Astrocyte (in vitro differentiated cells and primary cell): ENCODE measurements around the gene TENM3. TPM values are rescaled to one million over a fixed set of nuclear protein-coding genes. Genes with fewer than 3 reads are reported as not detected.

Experiments used
- DNase-seq: peaks from one replicate; pipeline ENCODE4 v3.0.0-alpha.2; 2010; ENCODE audit warnings: low read depth
- FAIRE-seq: peaks from 2 replicates; lab custom pipeline; 2011; peaks lifted over from hg19 to GRCh38; lab: Jason Lieb, UNC
- H2AFZ ChIP-seq: 2 replicates; pipeline ENCODE4 v1.6.0; 2012; ENCODE audit warnings: low read depth, low read length, inconsistent platforms
- H3K27ac ChIP-seq: 2 replicates; pipeline ENCODE4 v1.5.1; 2011; ENCODE audit warnings: low read depth, low read length, inconsistent platforms
- H3K27me3 ChIP-seq: 2 replicates; pipeline ENCODE4 v1.6.0; 2011; ENCODE audit warnings: low read length, inconsistent platforms; ENCODE audit not compliant: insufficient read depth
- H3K36me3 ChIP-seq: 2 replicates; pipeline ENCODE4 v1.5.1; 2011; ENCODE audit warnings: low read length, inconsistent platforms; ENCODE audit not compliant: insufficient read depth
- H3K4me1 ChIP-seq: 2 replicates; pipeline ENCODE4 v1.5.1; 2011; ENCODE audit warnings: low read length, inconsistent platforms; ENCODE audit not compliant: insufficient read depth
- H3K4me2 ChIP-seq: 2 replicates; pipeline ENCODE4 v1.6.0; 2012; ENCODE audit warnings: low read length, inconsistent platforms
- H3K4me3 ChIP-seq: 2 replicates; pipeline ENCODE4 v1.5.1; 2011; ENCODE audit warnings: low read depth, mild to moderate bottlenecking, low read length, inconsistent platforms; ENCODE audit not compliant: insufficient read depth
- H3K79me2 ChIP-seq: 2 replicates; pipeline ENCODE4 v1.6.0; 2012; ENCODE audit warnings: mild to moderate bottlenecking, low read length, inconsistent platforms; ENCODE audit not compliant: insufficient read depth
- H3K9ac ChIP-seq: 2 replicates; pipeline ENCODE4 v1.6.0; 2012; ENCODE audit warnings: mild to moderate bottlenecking, low read length, inconsistent platforms
- H3K9me3 ChIP-seq: 2 replicates; pipeline ENCODE4 v1.5.1; 2012; ENCODE audit warnings: low read depth, mild to moderate bottlenecking, low read length, inconsistent platforms; ENCODE audit not compliant: insufficient read depth
- H4K20me1 ChIP-seq: 2 replicates; pipeline ENCODE4 v1.6.0; 2012; ENCODE audit warnings: low read length, inconsistent platforms; ENCODE audit not compliant: insufficient read depth
- H3K27ac Mint-ChIP-seq: one replicate; pipeline ENCODE4 v1.8.0; 2021; ENCODE audit warnings: mild to moderate bottlenecking, mixed read lengths; ENCODE audit not compliant: unreplicated experiment
- H3K27me3 Mint-ChIP-seq: one replicate; pipeline ENCODE4 v1.8.0; 2021; ENCODE audit warnings: low read depth, mixed read lengths; ENCODE audit not compliant: unreplicated experiment
- H3K36me3 Mint-ChIP-seq: one replicate; pipeline ENCODE4 v1.8.0; 2021; ENCODE audit warnings: low read depth, mixed read lengths; ENCODE audit not compliant: unreplicated experiment
- H3K4me1 Mint-ChIP-seq: one replicate; pipeline ENCODE4 v1.8.0; 2021; ENCODE audit warnings: low read depth, mixed read lengths; ENCODE audit not compliant: unreplicated experiment
- H3K4me3 Mint-ChIP-seq: one replicate; pipeline ENCODE4 v1.8.0; 2021; ENCODE audit warnings: mild to moderate bottlenecking, moderate library complexity, mixed read lengths; ENCODE audit not compliant: unreplicated experiment
- H3K9me3 Mint-ChIP-seq: one replicate; pipeline ENCODE4 v1.8.0; 2021; ENCODE audit warnings: mild to moderate bottlenecking, mixed read lengths; ENCODE audit not compliant: unreplicated experiment
- EZH2 ChIP-seq: IDR thresholded peaks from 2 replicates; pipeline ENCODE4 v1.6.1; 2012; ENCODE audit warnings: mild to moderate bottlenecking, low read length, inconsistent platforms; ENCODE audit not compliant: insufficient read depth
- total RNA-seq: library from RNA; stranded (reverse); gene quantifications from 2 replicates; pipeline ENCODE4 v1.2.1, GENCODE V29; 2021
- TF ChIP-seq, protein P1 (sequence below): IDR thresholded peaks from 2 replicates; pipeline ENCODE4 v1.5.1; 2011; ENCODE audit warnings: low read depth, mild to moderate bottlenecking, inconsistent platforms, low read length, moderate library complexity; ENCODE audit not compliant: insufficient read depth

Gene TENM3
- total RNA-seq, 1 donor from 2014 or later = 127 TPM

DNA sequence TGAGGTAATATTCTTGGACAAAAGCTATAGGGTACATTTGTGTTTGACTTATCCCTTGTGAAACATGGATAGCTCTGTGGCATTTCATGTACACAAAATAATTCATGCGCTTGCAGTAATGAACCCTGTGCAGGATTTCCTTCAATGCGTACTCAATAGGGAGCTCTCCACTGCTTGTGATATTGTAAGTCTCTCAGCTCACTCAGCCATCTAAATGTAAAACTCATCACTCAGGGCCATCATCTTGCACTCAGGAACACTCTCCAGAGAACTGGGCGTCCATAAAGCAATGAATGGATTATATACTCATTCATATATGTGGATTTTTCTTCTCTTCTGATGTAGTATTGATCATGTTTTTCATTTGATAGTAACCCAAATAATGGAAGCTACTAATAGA, 385.9 kb downstream of the TENM3 start:
- Histone ChIP-seq H3K9me3 (no peaks in the 10 kb centered on the region), H3K36me3 (peaks cover 10% of the 10 kb centered on the region), H3K27me3 (no peaks in the 10 kb centered on the region), H2AFZ (no peak overlapping the region), H3K4me3 (no peak overlapping the region), H3K4me1 (no peaks in the 10 kb centered on the region), H3K9ac (no peak overlapping the region), H3K79me2 (peaks cover 3% of the 10 kb centered on the region), H3K4me2 (no peak overlapping the region), H3K27ac (no peak overlapping the region), H4K20me1 (peaks cover 4% of the 10 kb centered on the region)
- DNase-seq (no peak), FAIRE-seq (no peak)
- Mint-ChIP-seq H3K4me3 (no peak overlapping the region), H3K4me1 (no peaks in the 10 kb centered on the region), H3K27me3 (no peaks in the 10 kb centered on the region), H3K36me3 (peaks cover 13% of the 10 kb centered on the region), H3K9me3 (no peaks in the 10 kb centered on the region), H3K27ac (no peak overlapping the region)
- TF ChIP-seq EZH2 = no peak
- TF ChIP-seq, protein P1, sequence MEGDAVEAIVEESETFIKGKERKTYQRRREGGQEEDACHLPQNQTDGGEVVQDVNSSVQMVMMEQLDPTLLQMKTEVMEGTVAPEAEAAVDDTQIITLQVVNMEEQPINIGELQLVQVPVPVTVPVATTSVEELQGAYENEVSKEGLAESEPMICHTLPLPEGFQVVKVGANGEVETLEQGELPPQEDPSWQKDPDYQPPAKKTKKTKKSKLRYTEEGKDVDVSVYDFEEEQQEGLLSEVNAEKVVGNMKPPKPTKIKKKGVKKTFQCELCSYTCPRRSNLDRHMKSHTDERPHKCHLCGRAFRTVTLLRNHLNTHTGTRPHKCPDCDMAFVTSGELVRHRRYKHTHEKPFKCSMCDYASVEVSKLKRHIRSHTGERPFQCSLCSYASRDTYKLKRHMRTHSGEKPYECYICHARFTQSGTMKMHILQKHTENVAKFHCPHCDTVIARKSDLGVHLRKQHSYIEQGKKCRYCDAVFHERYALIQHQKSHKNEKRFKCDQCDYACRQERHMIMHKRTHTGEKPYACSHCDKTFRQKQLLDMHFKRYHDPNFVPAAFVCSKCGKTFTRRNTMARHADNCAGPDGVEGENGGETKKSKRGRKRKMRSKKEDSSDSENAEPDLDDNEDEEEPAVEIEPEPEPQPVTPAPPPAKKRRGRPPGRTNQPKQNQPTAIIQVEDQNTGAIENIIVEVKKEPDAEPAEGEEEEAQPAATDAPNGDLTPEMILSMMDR = no peak

DNA sequence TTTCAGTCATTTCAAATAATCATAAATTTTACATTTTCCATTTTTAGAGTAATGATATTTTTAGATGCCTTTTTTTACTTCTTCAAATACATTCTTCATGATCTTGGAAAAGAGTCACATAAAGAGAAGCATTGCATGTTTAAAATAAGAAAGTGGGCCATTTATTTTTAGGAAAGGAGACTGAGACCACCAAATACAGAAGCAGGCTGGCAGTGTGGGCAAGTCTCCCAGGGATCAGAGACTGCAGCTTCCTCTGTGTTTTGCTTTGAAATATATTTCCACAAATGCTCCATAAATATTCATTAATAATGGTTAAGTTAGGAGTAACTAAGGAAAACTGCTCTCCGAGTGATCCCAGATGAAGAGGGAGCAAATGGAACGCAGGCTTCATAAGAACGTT, 397.3 kb downstream of the TENM3 start:
- H2AFZ ChIP-seq = no peak overlapping the region
- peaks cover 24% of the 10 kb centered on the region for H3K4me1 ChIP-seq
- no peaks in the 10 kb centered on the region for H3K27me3 ChIP-seq
- peaks cover 3% of the 10 kb centered on the region for H3K9me3 Mint-ChIP-seq
- H3K27me3 Mint-ChIP-seq = no peaks in the 10 kb centered on the region
- H3K4me3 Mint-ChIP-seq = no peak overlapping the region
- no peak overlapping the region for H3K27ac ChIP-seq
- H3K4me3 ChIP-seq = no peak overlapping the region
- no peak overlapping the region for H3K9ac ChIP-seq
- no peaks in the 10 kb centered on the region for H3K79me2 ChIP-seq
- peaks cover 3% of the 10 kb centered on the region for H3K9me3 ChIP-seq
- H3K36me3 Mint-ChIP-seq = peaks cover under 1% of the 10 kb centered on the region
- H3K27ac Mint-ChIP-seq = no peak overlapping the region
- H3K36me3 ChIP-seq = no peaks in the 10 kb centered on the region
- DNase-seq (no peak), FAIRE-seq (no peak)
- peaks cover 23% of the 10 kb centered on the region for H3K4me1 Mint-ChIP-seq
- TF ChIP-seq, protein P1 = no peak
- TF ChIP-seq EZH2 = no peak
- H4K20me1 ChIP-seq = no peaks in the 10 kb centered on the region
- no peak overlapping the region for H3K4me2 ChIP-seq

DNA sequence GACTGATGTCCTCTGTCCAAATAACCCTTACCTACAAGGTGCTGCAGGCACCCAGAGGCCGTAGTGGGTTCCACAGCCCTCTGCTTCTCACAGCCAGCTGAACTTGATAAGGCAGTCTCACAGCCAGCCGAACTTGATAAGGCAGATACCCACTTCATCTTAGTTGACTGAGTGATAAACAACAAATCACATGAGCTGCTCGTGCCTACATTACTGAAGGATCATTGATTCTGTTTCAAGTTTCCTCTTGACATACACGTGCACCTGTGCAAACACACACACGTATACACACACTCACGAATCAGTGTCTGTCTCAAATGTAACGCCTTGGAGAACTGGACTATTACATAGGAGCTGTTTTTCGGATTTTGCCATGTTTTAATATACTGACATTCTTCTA, 397.7 kb downstream of the TENM3 start:
- Histone ChIP-seq H3K79me2 (no peaks in the 10 kb centered on the region), H3K9me3 (peaks cover 5% of the 10 kb centered on the region), H3K27ac (no peak overlapping the region), H3K4me3 (no peak overlapping the region), H4K20me1 (no peaks in the 10 kb centered on the region), H2AFZ (no peak overlapping the region), H3K9ac (no peak overlapping the region), H3K4me2 (no peak overlapping the region), H3K4me1 (peaks cover 24% of the 10 kb centered on the region), H3K36me3 (no peaks in the 10 kb centered on the region), H3K27me3 (no peaks in the 10 kb centered on the region)
- Mint-ChIP-seq H3K27ac (no peak overlapping the region), H3K36me3 (peaks cover 5% of the 10 kb centered on the region), H3K9me3 (peaks cover 3% of the 10 kb centered on the region), H3K4me1 (peaks cover 23% of the 10 kb centered on the region), H3K4me3 (no peak overlapping the region), H3K27me3 (no peaks in the 10 kb centered on the region)
- TF ChIP-seq, protein P1 = no peak
- no peak for TF ChIP-seq EZH2
- FAIRE-seq (no peak), DNase-seq (no peak)
